HTERT RPE-1 (cell line): Measurements from ENCODE around the gene RAB39A.
"Not testable (repeated sequence)": the region's sequence is repeated elsewhere in the genome, so short reads cannot be mapped to it uniquely, and the experiment has no call there.

Experiments
- in situ Hi-C: fragments of 300-500 bp; cut with MboI; formaldehyde crosslinking; loops from 4 replicates; pipeline ENCODE4 v1.14.3; 2020; ENCODE audit warnings: low sequenced_read_pairs

The RAB39A gene, protein sequence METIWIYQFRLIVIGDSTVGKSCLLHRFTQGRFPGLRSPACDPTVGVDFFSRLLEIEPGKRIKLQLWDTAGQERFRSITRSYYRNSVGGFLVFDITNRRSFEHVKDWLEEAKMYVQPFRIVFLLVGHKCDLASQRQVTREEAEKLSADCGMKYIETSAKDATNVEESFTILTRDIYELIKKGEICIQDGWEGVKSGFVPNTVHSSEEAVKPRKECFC

DNA sequence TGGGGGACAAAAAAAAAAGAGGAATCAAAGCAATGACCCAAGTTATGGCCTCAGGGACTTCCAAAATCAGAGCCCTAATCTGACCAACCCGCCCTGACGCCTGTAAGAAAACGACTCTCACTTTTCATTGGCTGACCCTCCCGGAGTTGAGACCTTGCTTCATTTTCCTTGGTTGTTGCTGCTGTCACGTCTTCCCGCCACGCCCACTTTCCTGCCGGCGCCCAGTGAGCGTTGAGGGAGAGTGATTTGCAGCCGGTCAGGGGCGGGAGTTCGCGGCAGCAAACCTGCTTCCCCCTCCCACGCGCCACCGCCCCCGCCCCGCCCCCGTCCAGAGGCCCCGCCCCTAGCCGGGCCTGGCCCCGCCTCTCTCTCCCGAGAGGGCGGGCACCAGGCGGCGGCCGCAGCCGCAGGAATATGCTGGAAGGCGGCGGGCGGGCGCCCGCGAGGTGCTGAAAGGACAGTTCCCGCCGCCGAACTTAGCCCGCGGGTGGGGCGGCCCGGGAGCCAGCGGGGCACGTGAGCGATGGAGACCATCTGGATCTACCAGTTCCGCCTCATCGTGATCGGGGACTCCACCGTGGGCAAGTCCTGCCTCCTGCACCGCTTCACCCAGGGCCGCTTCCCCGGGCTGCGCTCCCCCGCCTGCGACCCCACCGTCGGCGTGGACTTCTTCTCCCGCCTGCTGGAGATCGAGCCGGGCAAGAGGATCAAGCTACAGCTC is at the start of gene RAB39A:
Gene RAB39A, plus strand, starts transcription at position 403 of the 721 bp plus-strand sequence. Its CDS starts 121 bp downstream, at position 524.
- in situ Hi-C loops = no loop called here

DNA sequence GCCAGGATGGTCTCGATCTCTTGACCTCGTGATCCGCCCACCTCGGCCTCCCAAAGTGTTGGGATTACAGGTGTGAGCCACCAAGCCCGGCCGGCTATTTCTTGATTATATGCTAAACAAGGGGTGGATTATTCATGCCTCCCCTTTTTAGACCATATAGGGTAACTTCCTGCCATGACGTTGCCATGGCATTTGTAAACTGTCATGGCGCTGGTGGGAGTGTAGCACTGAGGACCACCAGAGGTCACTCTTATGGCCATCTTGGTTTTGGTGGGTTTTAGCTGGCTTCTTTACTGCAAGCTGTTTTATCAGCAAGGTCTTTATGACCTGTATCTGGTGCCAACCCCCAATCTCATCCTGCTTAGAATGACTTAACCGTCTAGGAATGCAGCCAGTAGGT is 46.8 kb upstream of the RAB39A start:
- in situ Hi-C loops = not testable (repeated sequence)

DNA sequence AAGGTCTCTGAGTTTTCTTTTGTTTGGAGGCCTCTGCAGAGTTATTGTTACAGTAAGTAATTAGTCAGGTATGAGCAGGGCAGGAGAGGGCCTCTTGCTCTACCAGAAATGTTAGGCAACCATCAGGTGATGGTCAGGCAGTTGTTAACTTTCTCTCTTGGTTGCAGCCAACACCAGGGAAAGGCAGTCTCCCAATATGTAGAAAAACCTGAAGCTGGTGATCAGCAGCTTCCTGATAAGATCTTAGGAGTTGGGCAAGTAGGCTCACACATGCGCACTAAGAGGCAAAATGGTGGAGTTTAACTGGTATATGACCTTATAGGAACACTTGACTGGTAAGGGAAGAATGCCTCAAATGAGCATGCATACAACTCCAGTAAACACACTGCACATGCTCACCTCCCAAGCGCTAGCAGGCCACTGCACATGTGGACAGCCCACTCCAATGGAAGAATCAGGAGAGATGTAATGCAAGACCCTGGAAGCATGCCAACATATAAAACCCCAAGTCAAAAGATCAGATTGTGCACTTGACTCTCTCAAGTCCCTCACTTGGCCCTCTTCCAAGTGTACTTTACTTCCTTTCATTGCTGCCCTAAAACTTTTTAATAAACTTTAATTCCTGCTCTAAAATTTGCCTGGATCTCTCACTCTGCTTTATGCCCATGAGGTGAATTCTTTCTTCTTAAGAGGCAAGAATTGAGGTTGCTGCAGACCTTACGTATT is 46.0 kb upstream of the RAB39A start:
- in situ Hi-C loops = no loop called here

DNA sequence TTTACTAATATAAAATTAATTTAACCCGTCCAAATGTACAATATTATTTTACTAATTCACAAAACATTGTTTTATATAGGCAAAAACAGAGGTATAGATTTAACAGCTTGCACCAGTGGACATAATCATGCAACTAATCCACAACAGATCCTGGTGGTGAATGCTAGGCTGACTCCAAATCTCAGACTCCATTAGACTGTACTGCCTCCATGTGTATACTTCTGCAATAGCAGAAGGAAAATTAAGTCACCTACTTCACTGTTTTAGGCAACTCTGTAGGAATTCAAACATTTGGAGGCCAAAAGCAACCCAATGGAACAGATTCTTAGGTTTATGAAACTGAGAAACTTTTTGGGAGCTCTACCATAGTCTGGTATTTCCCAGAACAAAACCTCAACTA is 30.0 kb upstream of the RAB39A start:
- in situ Hi-C loops = no loop called here

DNA sequence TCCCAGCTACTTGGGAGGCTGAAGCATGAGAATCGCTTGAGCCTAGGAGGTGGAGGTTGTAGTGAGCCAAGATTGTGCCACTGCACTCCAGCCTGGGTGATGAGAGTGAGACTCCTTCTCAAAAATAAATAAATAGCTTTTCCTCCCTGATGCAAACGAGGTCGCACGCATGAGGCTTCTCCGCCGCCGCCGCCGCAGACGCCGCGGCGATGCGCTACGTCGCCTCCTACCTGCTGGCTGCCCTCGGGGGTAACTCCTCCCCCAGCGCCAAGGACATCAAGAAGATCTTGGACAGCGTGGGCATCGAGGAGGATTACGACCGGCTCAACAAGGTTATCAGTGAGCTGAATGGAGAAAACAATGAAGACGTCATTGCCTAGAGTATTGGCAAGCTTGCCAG is 20.0 kb upstream of the RAB39A start:
- in situ Hi-C loops = no loop called here

DNA sequence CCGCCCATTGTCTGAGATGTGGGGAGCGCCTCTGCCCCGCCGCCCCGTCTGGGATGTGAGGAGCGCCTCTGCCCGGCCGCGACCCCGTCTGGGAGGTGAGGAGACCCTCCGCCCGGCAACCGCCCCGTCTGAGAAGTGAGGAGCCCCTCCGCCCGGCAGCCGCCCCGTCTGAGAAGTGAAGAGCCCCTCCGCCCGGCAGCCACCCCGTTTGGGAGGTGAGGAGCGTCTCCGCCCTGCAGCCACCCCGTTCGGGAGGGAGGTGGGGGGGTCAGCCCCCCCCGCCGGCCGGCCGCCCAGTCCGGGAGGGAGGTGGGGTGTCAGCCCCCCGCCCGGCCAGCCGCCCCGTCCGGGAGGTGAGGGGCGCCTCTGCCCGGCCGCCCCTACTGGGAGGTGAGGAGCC is 15.8 kb upstream of the RAB39A start:
- in situ Hi-C loops = not testable (repeated sequence)

DNA sequence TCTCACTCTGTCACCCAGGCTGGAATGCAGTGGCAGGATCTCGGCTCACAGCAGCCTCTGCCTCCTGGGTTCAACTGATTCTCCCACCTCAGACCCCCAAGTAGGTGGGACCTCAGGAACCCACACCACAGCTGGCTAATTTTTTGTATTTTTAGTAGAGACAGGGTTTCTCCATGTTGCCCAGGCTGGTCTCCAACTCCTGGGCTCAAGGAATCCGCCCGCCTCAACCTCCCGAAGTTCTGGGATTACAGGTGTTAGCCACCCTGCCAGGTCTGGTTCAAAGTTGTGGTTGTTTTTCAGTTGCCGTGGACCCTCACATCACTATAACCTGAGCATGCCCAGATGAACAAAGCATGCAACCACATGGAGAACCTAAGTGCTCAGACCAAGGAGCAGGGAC is 13.0 kb upstream of the RAB39A start:
- in situ Hi-C loops = no loop called here

DNA sequence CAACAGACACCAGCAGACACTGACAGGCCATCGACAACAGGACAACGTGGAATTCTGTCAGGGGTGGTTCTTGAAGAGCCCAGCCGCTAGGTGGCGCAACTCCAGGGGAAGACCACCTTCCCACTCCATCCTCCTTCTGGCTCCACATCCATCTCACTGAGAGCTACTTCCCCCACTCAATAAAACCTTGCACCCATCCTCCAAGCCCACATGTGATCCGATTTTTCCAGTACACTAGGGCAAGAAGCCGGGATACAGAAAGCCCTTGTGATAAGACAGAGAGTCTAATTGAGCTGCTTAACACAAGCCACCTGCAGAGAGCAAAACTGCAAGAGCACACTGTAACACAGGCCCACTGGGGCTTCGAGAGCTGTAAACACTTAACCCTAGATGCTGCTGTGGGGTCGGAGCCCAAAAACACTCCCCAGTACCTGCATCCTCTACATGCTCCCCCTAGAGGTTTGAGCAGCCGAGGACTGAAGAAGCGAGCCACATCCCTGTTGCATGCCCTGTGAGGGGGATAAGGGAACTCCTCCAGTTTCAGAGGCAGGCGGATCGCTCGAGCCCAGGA is 11.5 kb upstream of the RAB39A start:
- in situ Hi-C loops = no loop called here

DNA sequence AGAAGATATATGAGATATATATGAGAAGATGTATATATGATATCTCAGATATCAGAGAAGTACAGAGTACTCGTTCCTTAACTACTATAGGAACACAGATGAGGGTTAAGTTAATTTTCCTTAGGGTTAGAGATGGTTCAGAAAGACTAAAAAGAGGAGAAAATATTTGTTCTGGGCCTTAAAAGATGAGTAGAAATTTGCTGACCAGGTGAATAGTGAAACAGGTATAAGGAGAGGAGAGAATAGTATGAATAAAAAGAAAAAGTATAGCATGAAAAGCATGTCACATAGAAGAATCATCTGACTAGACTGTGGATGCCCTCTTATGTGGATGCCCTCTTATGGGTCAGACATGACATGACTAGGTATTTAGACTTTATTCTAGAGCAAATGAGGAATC is 6.3 kb upstream of the RAB39A start:
- in situ Hi-C loops = no loop called here

DNA sequence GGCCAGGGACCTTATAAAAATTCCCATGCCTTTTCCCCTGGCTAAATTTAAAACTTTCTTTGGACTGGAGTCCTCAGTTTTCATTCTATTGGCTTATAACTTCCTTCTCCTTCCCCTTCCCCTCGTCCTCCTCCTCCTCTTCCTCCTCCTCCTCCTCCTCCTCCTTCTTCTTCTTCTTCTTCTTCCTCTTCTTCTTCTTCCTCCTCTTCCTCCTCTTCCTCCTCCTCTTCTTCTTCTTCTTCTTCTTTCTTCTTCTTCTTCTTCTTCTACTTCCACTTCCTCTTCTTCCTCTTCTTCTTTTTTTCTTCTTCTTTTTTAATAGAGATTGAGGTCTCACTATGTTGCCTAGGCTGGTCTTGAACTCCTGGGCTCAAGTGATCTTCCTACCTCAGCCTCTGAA is 4.7 kb upstream of the RAB39A start:
- in situ Hi-C loops = not testable (repeated sequence)

DNA sequence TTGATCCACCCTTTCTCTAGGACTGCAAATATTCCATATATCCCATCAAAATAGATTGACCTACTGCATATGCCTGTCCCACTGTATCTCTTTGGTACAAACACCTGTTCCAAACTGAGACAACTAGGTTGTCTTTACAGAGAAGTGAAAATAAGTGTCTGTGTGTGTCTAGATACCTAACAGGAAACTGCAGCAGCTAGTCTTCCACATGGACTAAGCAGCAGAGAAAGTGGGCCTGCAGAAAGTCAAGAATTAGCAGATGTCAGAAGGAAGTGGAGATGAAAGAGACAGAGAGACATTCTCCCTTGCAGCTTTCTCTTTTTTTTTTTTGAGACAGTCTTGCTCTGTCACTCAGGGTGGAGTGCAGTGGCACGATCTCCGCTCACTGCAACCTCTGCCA is 3.9 kb upstream of the RAB39A start:
- in situ Hi-C loops = no loop called here

DNA sequence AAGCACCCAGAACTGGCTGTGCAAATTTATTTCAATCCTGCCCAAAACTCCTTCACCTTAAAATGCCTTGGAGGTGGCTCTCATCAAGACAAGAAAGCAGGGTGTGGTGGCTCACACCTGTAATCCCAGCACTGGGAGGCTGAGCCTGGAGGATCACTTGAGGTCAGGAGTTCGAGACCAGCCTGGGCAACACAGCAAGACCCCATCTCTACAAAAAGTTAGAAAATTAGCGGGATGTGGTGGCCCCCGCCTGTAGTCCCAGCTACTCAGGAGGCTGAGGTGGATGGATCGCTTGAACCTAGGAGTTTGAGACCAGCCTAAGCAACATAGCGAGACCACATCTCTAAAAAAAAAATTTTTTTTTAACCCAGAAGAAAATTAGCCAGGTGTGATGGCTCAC is 689 bp upstream of the RAB39A start:
- in situ Hi-C loops = no loop called here

DNA sequence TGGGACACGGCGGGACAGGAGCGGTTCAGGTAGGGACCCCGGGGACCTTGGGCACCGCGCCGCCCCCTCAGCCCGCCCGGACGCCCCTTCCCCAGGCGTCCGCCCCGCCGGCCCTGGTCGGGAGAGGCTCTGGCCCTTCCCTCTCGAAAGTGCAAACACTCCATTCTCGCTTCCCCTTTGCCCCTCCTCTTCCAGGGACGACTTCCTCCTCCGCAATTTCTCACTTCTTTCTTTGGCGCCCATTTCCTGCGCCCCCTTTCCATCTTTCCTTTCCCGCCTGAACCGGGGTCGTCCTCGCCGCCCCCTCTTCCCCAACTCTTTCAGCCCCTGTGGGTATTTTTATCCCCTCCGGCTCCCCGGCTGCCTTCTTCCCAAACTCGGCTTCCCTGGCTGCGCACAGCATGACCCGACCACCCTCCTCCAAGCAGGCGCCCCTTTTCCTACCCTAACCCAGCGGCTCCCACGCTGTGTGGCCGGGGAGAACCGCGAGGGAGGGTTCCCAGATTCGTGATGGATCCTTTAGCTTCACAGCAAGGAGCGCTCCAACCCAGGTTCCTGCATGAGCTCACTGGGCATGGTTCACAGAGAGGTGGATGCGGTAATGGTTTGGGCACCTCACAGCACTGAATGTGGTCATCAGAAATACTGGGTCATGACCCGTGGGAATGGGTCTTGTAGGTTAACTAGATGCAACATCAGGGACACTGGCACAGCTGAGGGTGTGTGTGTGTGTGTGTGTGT is 689 bp downstream of the RAB39A start:
- in situ Hi-C loops = no loop called here

DNA sequence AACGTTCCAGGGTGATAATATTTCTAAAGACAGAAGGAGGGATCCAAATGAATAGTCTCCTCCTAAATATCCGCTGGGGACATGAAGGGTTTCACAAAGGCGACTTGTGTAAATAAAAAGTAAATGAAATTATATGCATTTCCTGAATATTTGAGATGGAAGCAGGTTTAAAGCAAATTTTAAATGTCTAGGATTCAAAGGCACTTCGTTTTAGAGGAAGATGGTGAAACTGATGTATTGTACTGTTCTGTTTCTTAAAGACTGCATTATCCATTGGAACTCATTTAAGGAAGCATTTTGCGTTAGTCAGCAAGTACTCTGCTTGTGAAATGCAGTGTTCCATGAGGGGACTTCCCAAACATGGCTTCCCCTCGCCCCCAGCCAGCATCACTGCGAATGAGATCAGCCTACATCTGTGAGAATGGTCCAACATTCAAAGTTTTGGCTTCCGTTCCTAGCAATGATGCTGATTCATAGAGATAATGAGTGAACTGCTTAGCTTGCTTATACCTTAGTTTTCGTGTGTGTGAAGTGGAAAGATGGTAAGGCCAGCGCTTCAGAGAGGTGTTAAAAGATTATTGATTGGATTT is 1.5 kb downstream of the RAB39A start:
- in situ Hi-C loops = no loop called here

DNA sequence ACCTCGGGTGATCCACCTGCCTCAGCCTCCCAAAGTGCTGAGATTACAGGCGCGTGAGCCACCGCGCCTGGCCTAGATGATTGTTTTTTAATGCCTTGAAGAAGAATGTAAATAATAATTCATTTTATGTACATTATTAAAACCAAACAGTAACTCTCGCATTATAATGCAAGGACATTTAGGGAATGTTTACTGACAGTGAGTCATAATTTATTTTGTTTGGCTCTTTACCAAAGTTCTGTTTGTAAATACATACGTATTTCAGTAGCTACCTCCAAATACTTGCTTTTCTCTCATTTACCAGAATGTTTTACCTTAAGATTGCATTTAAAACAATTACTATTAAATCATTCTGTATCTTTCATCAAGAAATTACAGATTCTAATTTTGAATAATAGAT is 3.0 kb downstream of the RAB39A start:
- in situ Hi-C loops = no loop called here

DNA sequence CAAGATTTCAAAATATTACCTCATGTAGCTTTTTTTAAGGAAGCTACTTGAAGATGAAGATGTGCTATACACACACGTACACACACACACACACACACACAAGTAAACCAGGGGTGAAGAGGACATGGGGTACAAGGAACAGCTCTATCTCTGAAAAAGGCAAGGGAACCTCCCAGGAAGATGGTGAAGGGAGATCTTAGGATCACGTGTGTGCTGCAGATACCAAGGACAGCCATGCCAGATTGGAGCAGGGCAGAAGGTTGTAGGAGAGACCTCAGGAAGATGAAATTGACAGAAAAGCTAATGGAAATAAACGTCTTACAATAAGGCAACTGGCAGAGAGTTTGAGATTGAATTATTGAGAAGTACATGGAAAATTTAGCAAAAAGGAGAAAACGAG is 19.7 kb downstream of the RAB39A start:
- in situ Hi-C loops = no loop called here

DNA sequence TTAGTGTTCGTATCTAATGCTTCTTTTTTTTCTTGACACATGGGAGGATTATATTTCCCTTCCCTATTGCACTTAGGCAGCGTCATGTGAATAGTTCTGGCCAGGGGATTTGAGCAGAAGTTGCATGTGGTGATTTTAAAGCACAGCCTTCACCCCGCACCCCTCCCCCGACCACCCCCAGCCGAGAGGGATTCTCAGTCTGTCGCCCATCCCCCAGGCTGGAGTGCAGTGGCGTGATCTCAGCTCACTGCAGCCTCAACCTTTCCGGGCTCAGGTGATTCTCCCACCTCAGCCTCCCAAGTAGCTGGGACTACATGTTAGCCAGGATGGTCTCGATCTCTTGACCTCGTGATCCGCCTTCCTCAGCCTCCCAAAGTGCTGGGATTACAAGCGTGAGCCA is 20.1 kb downstream of the RAB39A start:
- in situ Hi-C loops = not testable (repeated sequence)

DNA sequence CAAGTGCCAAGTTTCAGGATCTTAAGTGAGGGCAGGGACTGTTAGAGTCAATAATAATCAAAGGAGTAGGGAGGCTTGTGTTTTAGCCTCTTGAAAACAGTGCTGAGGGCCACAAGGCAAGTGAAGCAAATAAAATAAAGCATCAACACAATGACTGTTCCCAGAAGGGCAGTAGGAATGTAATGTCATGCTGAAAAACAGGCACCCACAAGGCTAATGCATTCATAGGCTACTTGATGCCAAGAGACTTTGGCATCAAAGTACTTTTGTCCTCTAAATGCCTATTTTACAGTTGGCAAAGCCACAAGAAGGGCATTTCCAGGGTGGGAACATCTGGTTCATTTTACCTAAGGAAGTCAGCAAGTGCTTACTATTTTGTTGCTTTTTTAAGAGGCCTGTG is 22.9 kb downstream of the RAB39A start:
- in situ Hi-C loops = no loop called here

DNA sequence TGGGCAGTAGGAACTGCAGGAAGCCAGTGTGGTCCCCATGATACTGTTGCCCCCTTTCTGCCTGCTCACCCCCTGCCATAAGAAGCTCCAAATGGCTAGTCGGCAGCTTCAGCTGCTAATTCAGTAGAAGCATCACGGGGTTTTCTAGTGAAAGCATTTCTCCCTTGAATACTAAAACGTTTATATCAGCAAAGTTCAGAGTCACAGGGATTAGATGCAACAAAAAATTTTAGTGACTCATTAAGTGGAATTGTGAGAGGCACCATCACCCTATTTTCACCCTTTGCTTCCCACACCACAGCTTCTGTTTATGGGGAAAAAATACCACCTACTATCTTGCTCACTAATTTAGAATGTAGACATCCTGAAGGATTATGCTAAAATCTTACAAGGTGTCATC is 25.2 kb downstream of the RAB39A start:
- in situ Hi-C loops = no loop called here

DNA sequence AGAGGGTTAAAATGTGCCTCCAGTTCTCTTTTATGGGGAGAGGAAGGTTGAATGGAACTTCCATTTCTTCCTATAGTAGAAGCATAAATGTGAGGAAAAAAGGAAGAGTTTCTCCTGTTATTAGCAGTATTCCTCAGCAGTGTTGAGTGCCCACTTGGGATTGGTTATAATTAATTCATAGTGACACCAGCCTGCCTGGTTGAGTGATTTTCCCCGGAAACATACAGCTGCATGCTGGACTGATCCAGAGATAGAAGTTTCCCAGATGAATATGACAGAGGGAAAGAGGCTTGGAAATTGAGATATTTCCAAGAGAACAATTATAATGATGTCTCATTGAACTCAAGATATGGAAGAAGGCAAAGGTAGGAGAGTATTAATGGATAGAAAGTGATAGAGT is 28.3 kb downstream of the RAB39A start:
- in situ Hi-C loops = no loop called here

DNA sequence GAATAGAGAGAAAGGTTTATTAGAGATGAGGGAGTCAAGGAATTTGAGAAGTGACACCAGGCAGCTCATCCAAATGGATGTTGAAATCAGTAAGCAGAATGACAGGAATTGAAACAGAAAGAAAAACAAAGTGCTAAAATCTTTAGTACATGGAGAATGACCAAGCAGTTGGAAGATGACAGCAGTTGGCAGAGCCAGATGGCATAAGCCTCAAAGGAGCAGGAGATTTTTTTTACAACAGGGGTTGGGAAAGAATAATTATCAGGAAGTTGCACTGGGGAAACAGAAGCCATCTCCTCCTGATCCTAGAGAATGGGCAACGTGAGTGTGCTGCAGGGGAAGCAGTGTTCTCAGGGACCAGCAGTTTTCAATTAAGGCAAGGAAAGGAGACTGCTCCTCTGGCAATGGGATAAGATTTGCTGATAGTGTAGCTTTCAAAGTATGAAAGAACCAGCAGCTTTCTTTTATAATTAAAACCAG is 28.9 kb downstream of the RAB39A start:
- in situ Hi-C loops = no loop called here
